HL-60 (cell line): ENCODE data around the gene GCK.

Source experiments
- GABPA ChIP-seq: IDR thresholded peaks from 2 replicates; pipeline ENCODE4 v1.6.1; 2012; ENCODE audit warnings: low read depth
- POLR2AphosphoS5 ChIP-seq: IDR thresholded peaks from 2 replicates; pipeline ENCODE4 v1.6.1; 2012; ENCODE audit warnings: low read depth
- TF ChIP-seq, protein P1 (sequence below): IDR thresholded peaks from one replicate; pipeline ENCODE4 v1.5.1; 2011; ENCODE audit warnings: low read length, control low read depth, inconsistent platforms; ENCODE audit not compliant: insufficient read depth
- TF ChIP-seq, protein P2 (sequence below): IDR thresholded peaks from 2 replicates; pipeline ENCODE4 v1.6.1; 2012; ENCODE audit warnings: low read depth; ENCODE audit not compliant: insufficient replicate concordance

DNA sequence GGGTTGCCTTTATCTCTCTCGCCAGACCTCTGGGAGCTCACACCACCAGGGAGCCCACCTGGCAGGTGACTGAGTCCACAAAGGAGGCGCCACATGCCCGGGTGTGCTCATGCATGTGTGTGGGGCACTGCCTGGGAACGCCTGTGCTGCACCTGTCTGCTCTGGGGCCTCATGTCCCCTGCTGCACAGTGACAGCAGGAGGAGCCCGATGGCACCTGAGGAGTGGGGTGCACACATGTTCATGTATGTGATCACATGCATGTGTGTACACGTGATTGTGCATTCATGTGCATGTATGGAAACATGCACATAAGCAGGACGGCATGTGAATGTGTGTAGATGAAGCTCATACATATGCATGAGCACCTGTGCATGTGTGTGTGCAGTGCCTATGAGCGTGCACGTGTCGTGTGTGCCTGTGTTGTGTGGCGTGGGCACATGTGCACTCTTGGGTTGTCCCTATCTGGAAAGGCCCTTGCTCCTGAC lies 33.6 kb upstream of the GCK start:
- TF ChIP-seq GABPA, result no peak
- TF ChIP-seq, protein P1, sequence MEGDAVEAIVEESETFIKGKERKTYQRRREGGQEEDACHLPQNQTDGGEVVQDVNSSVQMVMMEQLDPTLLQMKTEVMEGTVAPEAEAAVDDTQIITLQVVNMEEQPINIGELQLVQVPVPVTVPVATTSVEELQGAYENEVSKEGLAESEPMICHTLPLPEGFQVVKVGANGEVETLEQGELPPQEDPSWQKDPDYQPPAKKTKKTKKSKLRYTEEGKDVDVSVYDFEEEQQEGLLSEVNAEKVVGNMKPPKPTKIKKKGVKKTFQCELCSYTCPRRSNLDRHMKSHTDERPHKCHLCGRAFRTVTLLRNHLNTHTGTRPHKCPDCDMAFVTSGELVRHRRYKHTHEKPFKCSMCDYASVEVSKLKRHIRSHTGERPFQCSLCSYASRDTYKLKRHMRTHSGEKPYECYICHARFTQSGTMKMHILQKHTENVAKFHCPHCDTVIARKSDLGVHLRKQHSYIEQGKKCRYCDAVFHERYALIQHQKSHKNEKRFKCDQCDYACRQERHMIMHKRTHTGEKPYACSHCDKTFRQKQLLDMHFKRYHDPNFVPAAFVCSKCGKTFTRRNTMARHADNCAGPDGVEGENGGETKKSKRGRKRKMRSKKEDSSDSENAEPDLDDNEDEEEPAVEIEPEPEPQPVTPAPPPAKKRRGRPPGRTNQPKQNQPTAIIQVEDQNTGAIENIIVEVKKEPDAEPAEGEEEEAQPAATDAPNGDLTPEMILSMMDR, result no peak
- TF ChIP-seq POLR2AphosphoS5, result no peak
- TF ChIP-seq, protein P2, sequence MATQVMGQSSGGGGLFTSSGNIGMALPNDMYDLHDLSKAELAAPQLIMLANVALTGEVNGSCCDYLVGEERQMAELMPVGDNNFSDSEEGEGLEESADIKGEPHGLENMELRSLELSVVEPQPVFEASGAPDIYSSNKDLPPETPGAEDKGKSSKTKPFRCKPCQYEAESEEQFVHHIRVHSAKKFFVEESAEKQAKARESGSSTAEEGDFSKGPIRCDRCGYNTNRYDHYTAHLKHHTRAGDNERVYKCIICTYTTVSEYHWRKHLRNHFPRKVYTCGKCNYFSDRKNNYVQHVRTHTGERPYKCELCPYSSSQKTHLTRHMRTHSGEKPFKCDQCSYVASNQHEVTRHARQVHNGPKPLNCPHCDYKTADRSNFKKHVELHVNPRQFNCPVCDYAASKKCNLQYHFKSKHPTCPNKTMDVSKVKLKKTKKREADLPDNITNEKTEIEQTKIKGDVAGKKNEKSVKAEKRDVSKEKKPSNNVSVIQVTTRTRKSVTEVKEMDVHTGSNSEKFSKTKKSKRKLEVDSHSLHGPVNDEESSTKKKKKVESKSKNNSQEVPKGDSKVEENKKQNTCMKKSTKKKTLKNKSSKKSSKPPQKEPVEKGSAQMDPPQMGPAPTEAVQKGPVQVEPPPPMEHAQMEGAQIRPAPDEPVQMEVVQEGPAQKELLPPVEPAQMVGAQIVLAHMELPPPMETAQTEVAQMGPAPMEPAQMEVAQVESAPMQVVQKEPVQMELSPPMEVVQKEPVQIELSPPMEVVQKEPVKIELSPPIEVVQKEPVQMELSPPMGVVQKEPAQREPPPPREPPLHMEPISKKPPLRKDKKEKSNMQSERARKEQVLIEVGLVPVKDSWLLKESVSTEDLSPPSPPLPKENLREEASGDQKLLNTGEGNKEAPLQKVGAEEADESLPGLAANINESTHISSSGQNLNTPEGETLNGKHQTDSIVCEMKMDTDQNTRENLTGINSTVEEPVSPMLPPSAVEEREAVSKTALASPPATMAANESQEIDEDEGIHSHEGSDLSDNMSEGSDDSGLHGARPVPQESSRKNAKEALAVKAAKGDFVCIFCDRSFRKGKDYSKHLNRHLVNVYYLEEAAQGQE, result no peak
